Kidney epithelial cell (primary cell): ENCODE measurements around the gene OOSP4A. TPM values are rescaled to one million over a fixed set of nuclear protein-coding genes. Genes with fewer than 3 reads are reported as not detected.
"Not testable (repeated sequence)": the region's sequence is repeated elsewhere in the genome, so short reads cannot be mapped to it uniquely, and the experiment has no call there.

ENCODE experiments used
- DNase-seq: peaks from one replicate; pipeline ENCODE4 v3.0.0-alpha.2; 2010; ENCODE audit warnings: low read depth
- H3K27me3 ChIP-seq: 2 replicates; pipeline ENCODE4 v1.6.0; 2011; ENCODE audit warnings: low read length; ENCODE audit not compliant: control insufficient read depth, insufficient read depth
- H3K36me3 ChIP-seq: 2 replicates; pipeline ENCODE4 v1.5.1; 2011; ENCODE audit warnings: low read length; ENCODE audit not compliant: control insufficient read depth, insufficient read depth
- H3K4me3 ChIP-seq: 2 replicates; pipeline ENCODE4 v1.5.1; 2011; ENCODE audit warnings: low read depth, mild to moderate bottlenecking, control low read depth, low read length
- CTCF ChIP-seq: IDR thresholded peaks from 2 replicates; pipeline ENCODE4 v1.5.1; 2011; ENCODE audit warnings: mild to moderate bottlenecking, moderate library complexity, low read length, control low read depth, inconsistent platforms; ENCODE audit not compliant: insufficient read depth, poor library complexity, severe bottlenecking
- total RNA-seq: library from RNA; depleted of rRNA; stranded (reverse); fragments of >200 nt; gene quantifications from 2 replicates; pipeline ENCODE4 v1.2.3, GENCODE V29; 2015

OOSP4A gene
- total RNA-seq, 1 donor from 2014 or later = not detected

- no peak for TF ChIP-seq CTCF
- no peak overlapping the region for H3K4me3 ChIP-seq
These were observed 2.4 kb downstream of the OOSP4A start for GRCh38 chr11:59966201-59966600.

GRCh38 chr11:59967677-59968394 is 4.0 kb downstream of the OOSP4A start:
- TF ChIP-seq CTCF = no peak
- no peaks in the 10 kb centered on the region for H3K27me3 ChIP-seq
- no peak for DNase-seq
- no peak overlapping the region for H3K4me3 ChIP-seq
- no peaks in the 10 kb centered on the region for H3K36me3 ChIP-seq

More at GRCh38 chr11:59966201-59966600, 2.4 kb downstream of the OOSP4A start:
- H3K27me3 ChIP-seq = no peaks in the 10 kb centered on the region
- H3K36me3 ChIP-seq = no peaks in the 10 kb centered on the region
- no peak for DNase-seq

- TF ChIP-seq CTCF = no peak
- Histone ChIP-seq H3K27me3 (no peaks in the 10 kb centered on the region), H3K36me3 (no peaks in the 10 kb centered on the region), H3K4me3 (no peak overlapping the region)
- DNase-seq = no peak
These were observed 4.6 kb downstream of the OOSP4A start for GRCh38 chr11:59968395-59968783.

- TF ChIP-seq CTCF = no peak
- Histone ChIP-seq H3K4me3 (no peak overlapping the region), H3K27me3 (no peaks in the 10 kb centered on the region), H3K36me3 (no peaks in the 10 kb centered on the region)
- no peak for DNase-seq
These were observed 9.3 kb downstream of the OOSP4A start for GRCh38 chr11:59973097-59973496.

- DNase-seq = no peak
- H3K36me3 ChIP-seq = no peaks in the 10 kb centered on the region
- H3K4me3 ChIP-seq = no peak overlapping the region
- no peak for TF ChIP-seq CTCF
- no peaks in the 10 kb centered on the region for H3K27me3 ChIP-seq
These were observed 17.4 kb downstream of the OOSP4A start for GRCh38 chr11:59981106-59981770.

- not testable (repeated sequence) for DNase-seq, H3K36me3 ChIP-seq
These were observed 18.2 kb downstream of the OOSP4A start for GRCh38 chr11:59982037-59982436.

More at GRCh38 chr11:59982037-59982436, 18.2 kb downstream of the OOSP4A start:
- not testable (repeated sequence) for H3K27me3 ChIP-seq, H3K4me3 ChIP-seq
